B cell (primary cell): Measurements from ENCODE around the gene PLVAP.

Experiments used
- CTCF ChIP-seq: fragments of 200-600 bp; IDR thresholded peaks from one replicate; pipeline ENCODE4 v1.8.0; 2022; ENCODE audit warnings: antibody characterized with exemption, mild to moderate bottlenecking
- EZH2 ChIP-seq: IDR thresholded peaks from 2 replicates; pipeline ENCODE4 v1.6.1; 2012; ENCODE audit warnings: borderline replicate concordance, low read depth, mild to moderate bottlenecking, moderate library complexity, low read length; ENCODE audit not compliant: insufficient read depth, poor library complexity, severe bottlenecking

DNA sequence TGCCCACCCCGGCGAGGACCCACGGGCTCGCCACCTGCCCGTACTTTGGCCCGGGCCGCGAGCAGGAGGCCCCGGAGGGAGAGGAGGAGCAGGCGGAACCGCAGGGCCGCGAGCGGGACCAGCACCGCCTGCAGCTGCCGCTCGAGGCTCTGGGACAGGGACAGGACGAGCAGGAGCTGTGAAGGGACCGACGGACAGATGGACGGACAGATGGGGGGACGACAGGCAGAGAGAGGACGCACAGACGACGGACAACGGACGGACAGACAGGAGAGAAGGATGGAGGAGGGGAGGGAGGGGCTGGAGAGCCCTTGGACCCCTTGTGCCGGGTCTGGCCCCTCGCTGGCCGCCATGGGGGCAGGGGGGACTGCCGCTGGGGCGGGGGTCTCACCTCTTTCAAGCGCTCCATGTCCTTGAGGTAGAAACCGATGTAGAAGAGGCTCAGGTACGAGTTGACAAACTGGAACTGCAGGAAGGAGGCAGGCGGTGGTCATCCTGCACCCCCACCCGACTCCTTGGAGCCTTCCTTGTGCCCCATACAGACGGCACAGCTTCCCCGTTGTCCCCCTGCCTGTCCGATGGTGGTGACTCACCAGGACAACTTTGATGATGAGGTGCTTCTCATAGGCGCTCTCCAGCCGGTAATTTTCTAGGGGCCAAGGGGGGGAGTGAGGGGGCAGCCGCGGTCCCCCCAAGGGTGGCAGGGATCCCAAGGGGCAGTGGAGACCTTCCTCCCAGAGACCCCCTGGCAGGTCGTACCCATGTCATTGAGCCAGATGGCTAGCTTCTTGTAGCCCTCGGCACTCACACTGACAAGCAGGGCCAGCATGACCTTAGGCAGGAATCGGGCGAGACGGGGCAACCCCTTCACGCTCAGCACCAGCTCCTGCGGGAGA lies 47.5 kb downstream of the PLVAP start:
- TF ChIP-seq CTCF, result no peak
- TF ChIP-seq EZH2, result no peak
